ENCODE measurements around the gene DIDO1. TPM values are rescaled to one million over a fixed set of nuclear protein-coding genes. Genes with fewer than 3 reads are reported as not detected.
A peak's percentile ranks its signal among the peaks of the same experiment; 100 is the strongest.

DIDO1 gene
- total RNA-seq, 2 donors from 2014 or later, result 53.5 to 68.3 TPM

DNA sequence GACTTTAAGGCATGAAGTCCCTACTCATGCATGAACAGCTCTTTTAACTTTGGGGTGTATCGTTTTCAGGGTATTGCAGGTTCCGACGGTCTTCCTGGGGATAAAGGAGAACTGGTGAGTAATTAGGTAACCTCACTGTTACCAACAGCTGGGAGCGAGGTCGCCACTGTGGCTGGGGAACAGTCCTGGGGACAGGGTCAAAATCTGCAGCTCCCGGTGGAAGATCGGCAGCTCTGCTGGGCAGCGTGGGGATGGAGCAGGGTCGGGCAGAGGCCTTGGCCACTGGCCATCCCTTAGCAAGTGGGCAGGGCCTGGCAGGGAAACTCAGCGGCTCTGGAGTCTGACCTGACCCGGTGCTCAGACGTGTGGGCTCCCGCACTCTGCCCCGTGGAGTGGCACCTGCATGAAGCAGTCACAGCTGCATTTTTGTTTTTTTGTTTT, 93.3 kb downstream of the DIDO1 start:
- H3K9me3 Mint-ChIP-seq, result no peaks in the 10 kb centered on the region
- no peaks in the 10 kb centered on the region for H3K27me3 Mint-ChIP-seq (ENCODE audit: insufficient read depth)
- no peak overlapping the region for H3K27ac ChIP-seq (ENCODE audit: low read depth, low read length)
- no peak overlapping the region for H3K9ac ChIP-seq (ENCODE audit: extremely low read depth, low read length, poor library complexity, severe bottlenecking)
- H3K4me3 ChIP-seq (ENCODE audit: low read length), result no peak overlapping the region
- H3K36me3 Mint-ChIP-seq (ENCODE audit: low read depth), result peaks cover 17% of the 10 kb centered on the region
- H3K27ac Mint-ChIP-seq, result peak overlapping the region; percentile 21
- WGBS, 2 experiments (ENCODE audit: insufficient coverage in 1 of 2, insufficient read length in 1 of 2), result 91 to 95% methylated on average over 9 to 14 of the region's 14 CpGs
- peaks cover 52% of the 10 kb centered on the region for H3K36me3 ChIP-seq (ENCODE audit: control insufficient read depth, insufficient read depth, low read length)
- DNase-seq, result peak; percentile 52
- H3K27me3 ChIP-seq (ENCODE audit: control insufficient read depth, insufficient read depth, low read length, poor library complexity, severe bottlenecking), result no peaks in the 10 kb centered on the region
- TF ChIP-seq CTCF (conservative IDR thresholded peaks at IDR 0.05), result no peak
- peaks cover 12% of the 10 kb centered on the region for H3K4me1 Mint-ChIP-seq
- H3K9me3 ChIP-seq (ENCODE audit: control insufficient read depth, low read length), result no peaks in the 10 kb centered on the region
- no peaks in the 10 kb centered on the region for H3K4me1 ChIP-seq (ENCODE audit: control insufficient read depth, insufficient read depth, low read length)
- no peak overlapping the region for H3K4me3 Mint-ChIP-seq

GRCh38 chr20:62832212-62832922, 93.9 kb downstream of the DIDO1 start:
- H3K9me3 Mint-ChIP-seq, result no peaks in the 10 kb centered on the region
- TF ChIP-seq CTCF (conservative IDR thresholded peaks at IDR 0.05), result no peak
- H3K27me3 ChIP-seq (ENCODE audit: control insufficient read depth, insufficient read depth, low read length, poor library complexity, severe bottlenecking), result no peaks in the 10 kb centered on the region
- H3K9me3 ChIP-seq (ENCODE audit: control insufficient read depth, low read length), result no peaks in the 10 kb centered on the region
- H3K27me3 Mint-ChIP-seq (ENCODE audit: insufficient read depth), result no peaks in the 10 kb centered on the region
- no peak overlapping the region for H3K4me3 ChIP-seq (ENCODE audit: low read length)
- WGBS, 2 experiments (ENCODE audit: insufficient coverage in 1 of 2, insufficient read length in 1 of 2), result 61 to 75% methylated on average over 18 to 22 of the region's 22 CpGs
- peak; percentile 88 for DNase-seq
- H3K9ac ChIP-seq (ENCODE audit: extremely low read depth, low read length, poor library complexity, severe bottlenecking), result no peak overlapping the region
- no peaks in the 10 kb centered on the region for H3K4me1 ChIP-seq (ENCODE audit: control insufficient read depth, insufficient read depth, low read length)
- peaks cover 13% of the 10 kb centered on the region for H3K36me3 Mint-ChIP-seq (ENCODE audit: low read depth)
- no peak overlapping the region for H3K27ac Mint-ChIP-seq
- no peak overlapping the region for H3K4me3 Mint-ChIP-seq
- peaks cover 12% of the 10 kb centered on the region for H3K4me1 Mint-ChIP-seq
- peak overlapping the region; percentile 53 for H3K27ac ChIP-seq (ENCODE audit: low read depth, low read length)
- peaks cover 47% of the 10 kb centered on the region for H3K36me3 ChIP-seq (ENCODE audit: control insufficient read depth, insufficient read depth, low read length)

DNA sequence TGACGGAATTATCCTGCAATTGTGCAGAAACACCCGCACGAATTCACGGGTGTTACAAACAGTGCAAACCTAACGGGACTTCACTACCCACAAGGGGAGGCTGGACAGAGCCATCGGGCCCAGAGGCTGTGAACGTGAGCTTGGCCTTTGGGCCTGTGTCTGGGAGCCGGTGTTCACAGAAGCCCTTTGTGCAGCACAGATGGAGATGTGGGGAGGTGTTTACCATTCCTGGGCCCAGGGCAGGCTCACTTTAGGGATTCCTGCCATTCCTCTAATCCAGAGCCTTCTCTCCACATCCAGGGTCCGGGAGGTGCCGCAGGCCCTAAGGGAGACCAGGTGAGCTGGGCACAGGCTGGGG, 94.5 kb downstream of the DIDO1 start:
- peaks cover 45% of the 10 kb centered on the region for H3K36me3 ChIP-seq (ENCODE audit: control insufficient read depth, insufficient read depth, low read length)

More for the DNA sequence above, 94.5 kb downstream of the DIDO1 start:
- Mint-ChIP-seq H3K27me3 (ENCODE audit: insufficient read depth) (no peaks in the 10 kb centered on the region), H3K27ac (peak overlapping the region; percentile 72), H3K4me3 (no peak overlapping the region), H3K9me3 (no peaks in the 10 kb centered on the region), H3K4me1 (peaks cover 12% of the 10 kb centered on the region), H3K36me3 (ENCODE audit: low read depth) (peaks cover 10% of the 10 kb centered on the region)
- 93% methylated on average over 3 to 10 of the region's 10 CpGs for WGBS, 2 experiments (ENCODE audit: insufficient coverage in 1 of 2, insufficient read length in 1 of 2)
- Histone ChIP-seq H3K4me1 (ENCODE audit: control insufficient read depth, insufficient read depth, low read length) (no peaks in the 10 kb centered on the region), H3K27ac (ENCODE audit: low read depth, low read length) (peak overlapping the region; percentile 53), H3K9me3 (ENCODE audit: control insufficient read depth, low read length) (no peaks in the 10 kb centered on the region), H3K4me3 (ENCODE audit: low read length) (no peak overlapping the region), H3K9ac (ENCODE audit: extremely low read depth, low read length, poor library complexity, severe bottlenecking) (no peak overlapping the region), H3K27me3 (ENCODE audit: control insufficient read depth, insufficient read depth, low read length, poor library complexity, severe bottlenecking) (no peaks in the 10 kb centered on the region)
- no peak for TF ChIP-seq CTCF (conservative IDR thresholded peaks at IDR 0.05)
- DNase-seq, result peak; percentile 61
